ENCODE data around the gene CACNB1.

Gene CACNB1

DNA sequence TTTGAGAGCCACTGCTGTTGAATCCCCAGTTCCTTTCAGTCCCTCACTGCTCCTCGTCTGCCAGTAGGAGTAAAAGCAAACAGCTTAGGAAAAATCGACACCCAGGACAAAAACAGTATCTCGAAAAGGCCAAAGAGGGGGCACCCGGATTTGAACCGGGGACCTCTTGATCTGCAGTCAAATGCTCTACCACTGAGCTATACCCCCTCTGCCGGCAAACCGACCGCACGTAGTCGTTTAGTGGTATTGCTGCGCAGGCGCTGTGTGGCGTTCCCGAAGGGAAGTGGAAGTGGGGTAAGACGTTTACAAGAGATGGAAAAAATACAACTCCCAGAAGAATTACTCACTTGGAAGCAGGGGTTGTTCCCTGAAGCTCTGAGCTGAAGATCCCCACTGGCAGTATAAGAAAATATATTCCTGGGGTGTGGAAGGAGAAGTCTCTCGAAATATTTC is 43.8 kb downstream of the CACNB1 start:
- in situ Hi-C loops (cut with MboI; ENCODE audit: low sequenced_read_pairs): no loop called here

DNA sequence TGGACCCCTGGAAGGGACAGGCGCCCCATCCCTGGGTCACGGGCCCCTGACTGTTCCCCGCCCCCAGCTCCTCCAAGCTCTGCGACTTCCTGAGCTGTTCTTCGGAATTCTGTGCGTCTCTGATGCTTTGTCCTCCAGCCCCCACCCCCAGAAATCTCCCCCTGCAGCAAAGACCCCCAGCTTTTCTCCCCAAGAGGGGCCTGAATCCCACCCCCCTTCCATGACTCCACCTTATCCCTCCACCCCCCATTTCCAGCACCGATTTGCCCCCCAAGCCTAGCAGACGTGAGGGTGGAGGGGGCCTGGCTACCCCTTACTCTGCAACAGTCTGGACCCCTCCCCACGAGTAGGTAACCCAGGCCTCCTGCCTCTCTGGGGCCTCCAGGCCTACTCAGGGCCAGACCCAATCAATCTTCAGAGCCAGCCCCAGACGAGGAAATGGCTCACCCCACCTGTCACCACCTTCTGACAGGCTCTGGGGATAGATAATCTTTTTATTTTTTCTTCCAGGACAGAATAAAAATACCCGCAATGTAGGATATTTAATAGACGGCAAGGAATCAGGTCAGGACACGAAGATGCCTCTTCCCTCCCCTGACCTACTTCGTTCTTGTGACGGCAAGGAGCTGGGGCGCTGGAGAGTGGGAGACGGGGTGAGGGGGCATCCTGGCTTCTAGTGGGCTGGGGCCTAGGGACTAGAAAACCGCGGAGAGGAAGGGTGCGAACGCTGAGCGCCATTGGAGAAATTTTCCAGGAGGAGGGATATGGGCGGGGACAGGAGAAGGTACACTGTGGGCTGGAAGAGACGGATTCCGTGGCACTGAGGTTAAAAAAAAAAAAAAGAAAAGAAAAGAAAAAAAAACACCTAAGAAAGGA is 45.3 kb downstream of the CACNB1 start:
- in situ Hi-C loops (cut with MboI; ENCODE audit: low sequenced_read_pairs): no loop called here

DNA sequence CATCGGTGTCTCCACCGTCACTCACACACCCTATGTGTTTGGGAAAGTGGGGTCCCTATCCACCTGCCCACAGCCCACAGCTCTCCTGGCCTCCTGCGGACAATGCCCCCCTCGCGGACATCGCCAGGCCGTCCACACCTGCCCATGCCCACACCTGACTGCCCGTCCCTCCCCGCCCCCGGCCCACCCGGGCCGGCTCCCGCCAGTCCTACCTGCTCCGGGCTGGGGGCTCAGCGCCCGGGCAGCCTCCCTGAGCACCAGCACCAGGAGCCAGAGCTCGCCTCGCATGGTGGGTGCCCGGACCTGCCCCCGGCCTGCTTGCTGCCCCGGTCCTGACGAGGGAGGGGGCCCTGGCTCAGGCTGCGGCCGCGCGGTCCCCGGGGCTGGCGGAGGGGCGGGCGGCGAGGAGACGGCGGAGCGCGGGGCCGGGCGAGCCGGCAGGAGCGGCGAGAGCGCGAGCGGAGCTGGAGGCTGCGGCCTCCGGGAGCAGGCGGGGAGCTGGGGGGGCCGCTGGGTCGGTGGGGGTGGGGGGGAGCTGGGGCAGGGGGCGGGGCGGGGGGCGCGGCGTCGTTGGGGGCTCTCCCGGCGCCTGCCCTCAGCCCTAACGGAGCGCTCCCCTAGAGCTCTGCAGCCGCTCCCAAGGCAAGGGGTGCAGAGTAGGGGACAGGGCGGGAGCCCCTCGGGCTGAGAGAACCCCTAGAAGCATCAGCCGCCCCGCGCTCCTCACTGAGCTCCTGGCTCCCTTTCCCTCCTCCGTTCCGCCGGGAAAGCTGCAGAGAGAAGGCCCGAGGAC is 46.1 kb downstream of the CACNB1 start, which contains the start of gene PLXDC1:
Gene PLXDC1 (minus strand): TSS at position 488 of the 793 bp plus-strand sequence. CDS start 200 bp downstream, at position 288.
- in situ Hi-C loops (cut with MboI; ENCODE audit: low sequenced_read_pairs): no loop called here

DNA sequence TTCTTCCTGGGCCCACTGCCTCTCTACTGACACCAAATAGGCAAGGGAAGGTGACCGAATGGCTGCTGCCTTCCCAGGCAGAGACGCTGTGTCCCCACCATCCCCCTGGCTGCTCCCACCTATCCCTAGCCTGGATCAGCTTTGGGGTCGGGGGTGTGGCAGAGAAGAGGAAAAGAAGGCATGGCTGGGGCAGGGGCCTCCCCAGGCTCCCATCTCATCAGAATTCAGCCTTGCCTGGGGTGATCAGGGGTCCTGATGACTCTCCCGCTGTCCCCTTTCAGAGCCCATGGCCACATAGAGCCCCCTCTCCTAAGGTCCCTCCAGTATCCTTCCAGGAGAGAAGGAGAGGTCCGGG is 46.7 kb downstream of the CACNB1 start:
- in situ Hi-C loops (cut with MboI; ENCODE audit: low sequenced_read_pairs): no loop called here

DNA sequence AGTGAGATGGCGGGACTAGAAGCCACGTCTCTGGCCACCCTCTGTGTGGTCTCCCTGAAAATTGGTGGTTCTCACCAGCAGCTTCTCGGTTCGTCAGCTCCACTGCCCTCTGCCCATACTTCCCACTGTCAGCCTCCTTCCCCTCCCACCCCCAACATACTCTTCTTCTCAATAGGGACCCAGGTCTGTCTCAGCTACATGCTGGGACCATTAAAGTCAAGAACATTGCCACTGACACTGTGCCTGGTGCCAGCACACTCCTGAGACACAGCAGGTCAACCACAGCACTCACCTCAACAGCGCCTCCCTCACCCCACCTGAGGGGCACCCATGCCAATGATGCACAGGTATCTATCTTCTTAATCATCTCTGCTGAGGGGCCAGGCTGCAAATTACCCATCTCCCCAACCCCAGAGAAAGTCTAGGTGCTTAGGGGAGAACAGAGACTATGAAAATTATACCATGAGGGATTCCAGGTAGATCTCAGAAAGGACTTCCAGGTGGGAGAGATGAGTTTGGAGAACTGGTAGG is 47.3 kb downstream of the CACNB1 start:
- in situ Hi-C loops (cut with MboI; ENCODE audit: low sequenced_read_pairs): no loop called here

DNA sequence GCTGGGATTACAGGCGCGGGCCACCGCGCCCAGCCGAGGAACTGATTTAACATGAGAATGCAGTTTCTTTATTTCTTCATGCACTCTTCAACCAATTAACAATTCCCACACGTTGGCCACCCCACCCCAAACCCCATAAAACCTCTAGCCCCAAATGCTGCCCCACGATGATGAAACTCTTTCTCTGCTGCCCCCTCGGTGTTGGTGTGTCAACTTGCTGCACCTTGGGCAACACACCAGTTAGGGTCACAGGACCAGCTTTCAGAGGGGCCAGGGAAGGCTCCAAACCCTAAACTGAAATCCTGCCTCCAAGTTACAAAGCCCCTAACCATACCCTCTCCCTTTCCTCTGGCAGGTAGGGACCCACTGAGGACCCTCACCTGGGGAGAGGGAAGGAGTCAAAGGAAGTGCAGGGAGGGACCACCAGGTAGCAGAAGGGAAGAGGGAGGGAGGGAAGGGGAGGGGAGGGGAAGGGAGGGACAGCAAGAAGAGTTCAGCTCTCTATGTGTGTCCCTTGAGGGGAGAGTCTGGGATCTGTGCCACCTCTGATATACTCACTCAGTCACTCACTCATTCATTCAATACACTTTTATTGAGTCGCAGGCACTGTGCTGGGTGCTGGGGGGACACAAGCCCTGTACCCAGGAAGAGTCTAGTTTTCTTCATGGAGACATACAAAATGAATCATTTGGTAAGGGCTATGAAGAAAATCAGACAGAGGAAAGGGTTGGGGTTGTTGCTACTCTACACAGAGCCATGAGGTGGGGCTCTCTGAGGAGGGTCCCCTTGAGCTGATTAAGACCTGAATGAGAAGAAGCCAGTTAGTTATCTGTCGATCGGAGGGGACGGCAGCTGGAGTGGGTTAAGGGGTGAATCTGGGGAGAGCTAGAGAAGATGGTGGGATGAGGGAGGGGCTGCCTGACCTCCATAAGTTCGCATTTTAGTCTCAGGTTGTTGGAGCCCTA is 50.0 kb downstream of the CACNB1 start:
- in situ Hi-C loops (cut with MboI; ENCODE audit: low sequenced_read_pairs): loop anchor here (10.0 kb wide), 1 partner anchor 163 kb away; no protein-coding TSS in a partner anchor

DNA sequence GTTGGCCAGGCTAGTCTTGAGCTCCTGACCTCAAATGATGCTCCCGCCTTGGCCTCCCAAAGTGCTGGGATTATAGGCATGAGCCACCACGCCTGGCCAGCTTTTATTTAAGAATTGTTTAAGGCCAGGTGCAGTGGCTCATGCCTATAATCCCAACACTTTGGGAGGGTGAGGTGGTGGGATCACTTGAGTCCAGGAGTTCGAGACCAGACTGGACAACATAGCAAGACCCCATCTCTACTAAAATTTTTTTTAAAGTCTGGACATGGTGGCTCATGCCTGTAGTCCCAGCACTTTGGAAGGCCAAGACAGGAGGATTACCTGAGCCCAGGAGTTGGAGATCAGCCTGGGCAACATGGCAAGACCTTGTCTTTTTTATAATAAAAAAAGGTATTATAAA is 51.2 kb downstream of the CACNB1 start:
- in situ Hi-C loops (cut with MboI; ENCODE audit: low sequenced_read_pairs): loop anchor here (10.0 kb wide), 1 partner anchor 161 kb away; no protein-coding TSS in a partner anchor

DNA sequence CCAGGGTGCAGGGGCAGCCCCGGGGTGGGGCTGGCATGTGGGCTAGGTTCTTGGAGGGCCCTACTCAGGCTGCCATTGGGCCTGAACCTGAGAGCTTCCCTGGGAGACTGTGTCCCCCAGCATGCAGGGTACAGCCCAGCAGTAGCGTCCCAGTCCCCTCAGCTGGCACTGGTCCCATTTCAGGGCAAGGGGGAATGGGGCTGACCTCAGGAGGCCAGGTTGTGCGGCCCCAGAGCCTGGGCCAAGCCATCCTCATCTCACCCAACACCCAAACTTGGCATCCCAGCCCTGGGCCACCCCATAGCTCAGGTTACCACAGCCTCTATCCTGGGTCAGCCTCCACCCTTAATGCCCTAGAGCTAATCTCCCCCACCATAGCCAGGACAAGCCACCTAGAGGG is 52.3 kb downstream of the CACNB1 start:
- in situ Hi-C loops (cut with MboI; ENCODE audit: low sequenced_read_pairs): loop anchor here (10.0 kb wide), 1 partner anchor 160 kb away; no protein-coding TSS in a partner anchor

DNA sequence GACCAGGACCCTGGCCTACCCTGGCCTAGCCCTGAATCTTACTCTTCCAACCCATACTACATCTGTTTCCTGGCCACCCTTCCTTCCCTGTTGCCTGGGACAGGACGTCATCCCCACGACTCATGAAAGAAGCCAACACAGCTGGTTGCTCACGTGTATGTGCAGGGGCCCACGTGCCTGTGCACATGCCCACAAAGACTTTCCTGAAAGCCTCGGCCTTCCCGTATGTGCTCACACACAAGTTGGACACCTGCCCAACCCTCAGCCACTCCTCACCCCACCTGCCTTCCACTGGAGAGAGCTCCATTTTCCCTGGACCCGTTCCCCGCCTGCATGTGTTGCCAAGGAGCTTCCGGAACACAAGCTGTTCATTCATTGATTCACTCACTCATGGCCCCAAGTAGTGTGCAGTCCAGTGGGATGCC is 53.0 kb downstream of the CACNB1 start:
- in situ Hi-C loops (cut with MboI; ENCODE audit: low sequenced_read_pairs): loop anchor here (10.0 kb wide), 1 partner anchor 160 kb away; no protein-coding TSS in a partner anchor

DNA sequence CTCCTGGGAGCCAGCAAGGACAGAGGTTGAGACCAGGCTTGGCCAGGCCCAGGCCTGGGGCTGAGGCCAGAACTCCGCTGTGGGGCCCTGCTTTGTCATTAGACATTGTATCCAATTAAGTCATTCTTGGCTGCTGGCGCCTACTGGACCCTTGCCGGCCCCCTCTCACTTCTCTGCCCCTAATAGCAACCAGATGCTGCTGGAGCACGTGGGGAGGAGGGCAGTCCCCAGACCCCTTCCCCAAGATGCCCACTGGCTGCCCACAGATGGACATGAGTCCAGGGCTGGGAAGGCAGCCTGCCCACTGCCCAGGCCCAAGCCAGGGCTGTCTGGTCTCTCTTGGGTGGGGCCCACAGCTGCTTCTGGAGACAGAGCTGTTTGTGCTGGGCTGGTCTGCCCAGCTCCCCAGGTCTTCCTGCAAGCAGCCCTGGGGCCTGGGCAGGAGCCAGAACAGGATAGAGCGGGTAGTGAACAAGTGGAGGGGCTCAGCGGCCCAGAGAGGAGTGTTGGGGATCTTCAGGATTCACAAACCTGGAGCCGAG is 53.8 kb downstream of the CACNB1 start:
- in situ Hi-C loops (cut with MboI; ENCODE audit: low sequenced_read_pairs): loop anchor here (10.0 kb wide), 1 partner anchor 159 kb away; no protein-coding TSS in a partner anchor

DNA sequence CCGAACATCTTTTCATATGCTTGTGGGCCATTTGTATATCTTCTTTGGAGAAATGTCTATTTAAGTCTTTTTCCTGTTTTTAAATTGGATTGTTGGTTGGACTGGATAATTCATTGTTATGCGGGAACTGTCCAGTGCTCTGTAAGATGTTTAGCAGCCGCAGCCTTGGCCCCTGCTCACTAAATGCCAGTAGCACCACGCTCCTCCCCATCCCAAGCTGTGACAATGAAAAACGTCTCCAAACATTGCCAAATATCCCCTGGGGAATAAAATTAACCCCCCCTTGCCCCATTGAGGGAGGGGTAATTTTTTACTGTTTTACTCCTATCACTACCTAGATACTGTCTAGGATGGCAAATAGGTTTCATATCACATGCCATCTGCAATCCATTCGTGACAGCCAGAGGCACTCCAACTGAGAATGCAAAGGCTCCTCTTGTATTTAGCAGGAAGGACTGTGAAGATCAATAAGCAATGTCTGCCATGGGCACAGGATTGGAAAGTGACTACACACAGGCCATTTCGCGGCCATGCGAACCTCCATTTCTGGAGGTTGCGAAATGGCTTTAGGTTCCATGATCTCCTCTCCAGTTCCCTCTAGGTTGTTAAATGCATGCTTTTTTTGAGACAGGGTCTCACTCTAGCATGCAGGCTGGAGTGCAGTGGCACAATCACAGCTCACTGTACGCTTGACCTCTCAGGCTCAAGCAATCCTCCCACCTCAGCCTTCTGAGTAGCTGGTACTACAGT is 55.4 kb downstream of the CACNB1 start:
- in situ Hi-C loops (cut with MboI; ENCODE audit: low sequenced_read_pairs): loop anchor here (10.0 kb wide), 1 partner anchor 157 kb away; no protein-coding TSS in a partner anchor

DNA sequence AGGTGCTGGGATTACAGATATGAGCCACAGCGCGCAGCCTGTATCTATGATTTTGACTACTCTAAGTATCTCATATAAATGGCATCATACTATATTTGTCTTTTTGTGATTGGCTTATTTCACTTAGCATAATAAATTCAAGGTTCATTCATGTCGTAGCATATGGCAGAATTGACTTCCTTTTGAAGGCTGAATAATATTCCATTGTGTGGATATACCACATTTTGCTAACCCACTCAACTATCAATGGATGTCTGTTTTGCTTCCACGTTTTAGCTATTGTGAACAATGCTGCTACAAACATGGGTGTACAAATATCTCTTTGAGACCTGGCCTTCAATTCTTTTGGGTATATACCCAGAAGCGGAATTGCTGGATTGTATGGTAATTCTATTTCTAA is 56.2 kb downstream of the CACNB1 start:
- in situ Hi-C loops (cut with MboI; ENCODE audit: low sequenced_read_pairs): loop anchor here (10.0 kb wide), 1 partner anchor 156 kb away; no protein-coding TSS in a partner anchor

DNA sequence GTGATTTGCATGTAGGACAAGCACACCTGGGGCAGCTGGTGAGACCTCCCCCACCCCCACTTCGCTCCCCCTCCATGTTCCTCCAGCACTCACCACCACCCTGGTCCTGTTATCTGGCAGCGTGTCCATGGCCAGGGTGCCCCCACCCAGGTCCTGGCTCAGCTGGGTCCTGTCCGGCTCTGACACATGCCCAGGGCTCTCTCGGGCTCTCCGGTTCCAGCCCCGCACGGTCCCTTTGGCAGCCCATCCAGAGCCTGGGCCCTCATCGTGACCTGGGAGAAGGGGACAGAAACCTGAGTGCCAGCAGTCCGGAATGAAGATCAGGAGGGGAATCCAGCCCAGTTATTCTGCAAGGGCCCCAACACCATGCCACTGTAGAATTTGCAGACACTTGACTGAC is 57.9 kb downstream of the CACNB1 start:
- in situ Hi-C loops (cut with MboI; ENCODE audit: low sequenced_read_pairs): no loop called here

DNA sequence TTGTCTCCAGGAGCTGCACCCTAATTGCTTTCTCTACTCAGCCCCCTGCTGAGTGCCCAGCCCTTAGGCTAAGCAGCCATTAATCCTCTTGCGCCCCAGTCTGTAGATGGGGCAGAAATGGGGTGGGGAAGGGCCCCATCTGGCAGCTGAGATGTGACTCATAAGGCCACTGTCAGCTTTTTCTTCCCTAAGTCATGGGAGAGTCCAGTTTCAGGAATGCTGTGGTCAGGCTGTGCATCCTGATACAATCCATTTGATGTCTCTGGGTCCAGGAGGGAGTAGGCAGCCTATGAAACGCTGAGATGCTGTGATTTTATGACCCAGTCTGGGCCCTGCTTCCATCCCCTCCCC is 58.3 kb downstream of the CACNB1 start:
- in situ Hi-C loops (cut with MboI; ENCODE audit: low sequenced_read_pairs): no loop called here

DNA sequence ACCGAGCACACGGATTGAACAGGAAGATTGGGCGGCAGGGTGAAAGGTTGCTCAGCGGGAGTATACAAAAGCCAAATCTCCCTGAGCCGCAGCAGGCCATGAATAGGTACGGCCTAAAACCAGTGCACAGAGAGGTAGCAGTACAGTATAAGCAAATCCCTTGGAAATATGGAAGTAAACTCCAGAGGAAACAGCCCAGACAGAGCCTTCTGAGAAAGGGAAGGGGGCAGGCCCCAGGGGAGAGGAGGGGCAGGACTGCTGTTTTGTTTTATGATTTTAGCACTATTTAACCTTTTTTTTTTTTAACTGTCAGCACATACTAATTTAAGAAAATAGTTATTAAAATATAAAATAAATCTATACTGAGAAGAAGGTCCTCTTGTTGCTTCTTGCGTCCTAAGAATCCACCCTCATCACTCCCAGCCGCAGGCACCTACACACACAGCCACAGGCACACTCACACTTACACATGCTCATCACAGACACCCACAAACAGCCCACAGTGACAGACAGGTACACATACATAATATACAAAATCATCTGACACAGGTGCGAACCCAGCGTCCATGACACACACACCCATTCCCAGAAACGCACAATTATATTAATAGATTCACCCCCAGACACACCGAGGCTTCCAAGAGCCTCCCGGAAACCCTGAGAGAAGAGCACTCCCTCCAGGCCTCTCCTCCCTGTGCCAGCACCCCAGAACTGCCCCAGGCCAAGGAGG is 58.9 kb downstream of the CACNB1 start:
- in situ Hi-C loops (cut with MboI; ENCODE audit: low sequenced_read_pairs): no loop called here

DNA sequence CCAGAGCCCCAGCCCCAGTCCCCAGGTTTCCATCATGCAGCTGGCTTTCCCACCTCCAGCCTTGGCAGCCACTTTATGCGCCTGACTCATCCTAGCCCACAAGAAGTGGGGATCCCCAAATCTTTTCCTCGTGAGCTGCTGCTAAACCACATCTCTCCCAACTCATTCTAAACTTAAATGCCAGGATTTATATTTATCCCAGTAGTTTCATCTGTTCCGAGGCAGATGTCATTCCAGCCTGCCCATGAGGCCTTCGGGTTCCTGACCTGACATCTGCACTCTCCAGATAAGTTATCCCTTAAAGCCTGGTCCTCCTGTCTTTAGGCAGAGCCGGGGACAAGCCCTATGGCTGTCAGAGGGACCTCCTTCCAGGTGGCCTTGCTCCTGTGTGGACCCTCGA is 62.6 kb downstream of the CACNB1 start:
- in situ Hi-C loops (cut with MboI; ENCODE audit: low sequenced_read_pairs): no loop called here

DNA sequence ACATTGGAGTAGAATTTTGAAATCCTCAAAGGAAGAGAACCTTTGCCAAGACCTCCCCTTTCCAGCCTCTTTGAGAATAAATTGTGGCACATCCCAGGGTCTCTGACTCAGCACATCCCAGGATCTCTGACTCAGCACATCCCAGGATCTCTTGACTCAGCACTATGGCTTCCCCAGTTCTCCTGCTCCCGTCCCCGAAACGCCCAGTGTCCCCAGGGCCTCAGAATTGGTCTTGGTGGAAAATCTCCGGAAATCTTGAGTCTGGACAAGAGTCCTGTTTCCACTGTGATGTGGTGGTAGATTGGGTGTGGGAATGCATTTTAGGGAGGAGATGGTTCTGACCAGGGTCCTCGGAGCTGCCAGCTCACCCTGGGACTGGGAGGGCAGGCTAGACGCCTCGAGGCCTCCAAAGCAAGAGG is 65.3 kb downstream of the CACNB1 start:
- in situ Hi-C loops (cut with MboI; ENCODE audit: low sequenced_read_pairs): no loop called here

DNA sequence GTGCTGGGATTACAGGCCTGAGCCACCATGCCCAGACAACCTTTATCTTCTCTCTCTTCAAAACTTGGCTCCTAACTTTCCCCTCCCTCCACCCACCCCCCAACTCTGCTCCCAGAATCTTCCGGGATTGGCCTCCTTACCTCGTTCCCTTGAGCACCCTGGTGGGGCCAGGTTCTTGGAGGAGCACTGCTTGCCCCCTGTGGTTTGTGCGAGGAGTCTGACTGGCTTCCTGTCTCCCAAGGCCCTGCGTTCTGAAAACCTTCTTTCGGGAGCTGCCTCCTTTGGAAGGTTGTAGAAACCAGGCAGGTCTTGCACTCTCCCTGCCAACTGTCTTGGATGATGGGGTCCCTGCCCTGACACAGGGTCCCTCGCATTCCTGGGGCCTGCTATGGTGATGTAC is 65.9 kb downstream of the CACNB1 start:
- in situ Hi-C loops (cut with MboI; ENCODE audit: low sequenced_read_pairs): no loop called here

Measured in HL-60/S4 treated with phorbol 12-myristate 13-acetate at 8.2 ng/mL for 4 days and 3 days (cell line).